Spleen (tissue), 7 donors: Measurements from ENCODE around the gene MMP15.

Source experiments
- CTCF ChIP-seq, 11 experiments: fragments of 200-600 bp in 7 of 11; fragments of 450-650 bp in 4 of 11; sonication (generic) in 4 of 11; IDR thresholded peaks in 8 of 11; conservative IDR thresholded peaks in 3 of 11; 1 replicate in 7 of 11; 2 replicates in 4 of 11; pipeline versions ENCODE4 v1.4.0 to v1.8.0; 2016 to 2021; ENCODE audit warnings: antibody characterized with exemption in 11 of 11, inconsistent platforms in 4 of 11, mild to moderate bottlenecking in 1 of 11
- POLR2A ChIP-seq, 3 donors: fragments of 450-650 bp; IDR thresholded peaks; one replicate each; pipeline ENCODE4 v1.5.1; 2017; ENCODE audit warnings: antibody characterized with exemption in 3 of 3, mild to moderate bottlenecking in 1 of 3
- POLR2AphosphoS5 ChIP-seq, 3 donors: sonication (generic); formaldehyde crosslinking; IDR thresholded peaks; one replicate each; pipeline ENCODE4 v1.5.1; 2017; ENCODE audit warnings: antibody characterized with exemption in 3 of 3
- donor health status: DM: no; HTN: no; CAD: no; lungs with moderate emphysema.
- donor health status: DM: no; HTN: no; CAD: no.
- donor health status: DM: no; HTN: no; CAD: no.

GRCh38 chr16:57994361-57994760, 31.2 kb upstream of the MMP15 start:
- no peak for TF ChIP-seq POLR2A (IDR thresholded peaks at IDR 0.05)
- no peak for TF ChIP-seq CTCF (IDR thresholded peaks at IDR 0.05 in 8 of 11, conservative IDR thresholded peaks at IDR 0.05 in 3 of 11)
- no peak for TF ChIP-seq POLR2AphosphoS5 (IDR thresholded peaks at IDR 0.05)
